SK-N-SH (cell line): ENCODE results near the gene LRATD1. TPM values are rescaled to one million over a fixed set of nuclear protein-coding genes. Genes with fewer than 3 reads are reported as not detected.

ENCODE experiments used
- CTCF ChIA-PET: fragments of 300-600, 350-600 bp; formaldehyde crosslinking; extraction: SDS; loops from one replicate; lab custom pipeline; 2021; lab: Yijun Ruan, JAX
- POLR2A ChIA-PET: fragments of 350-600 bp; sonication (Branson Sonifier 250); formaldehyde crosslinking; extraction: SDS; loops from one replicate; lab custom pipeline; 2020; ENCODE audit warnings: antibody characterized with exemption, inconsistent platforms; lab: Yijun Ruan, JAX
- DNase-seq: peaks from one replicate; pipeline ENCODE4 v3.0.0; 2012
- H2AFZ ChIP-seq: fragments of 200-600 bp; sonication (generic); 2 replicates; pipeline ENCODE4 v1.8.1; 2016; ENCODE audit warnings: antibody characterized with exemption, mild to moderate bottlenecking, low read depth
- H3F3A ChIP-seq: fragments of 200-600 bp; sonication (generic); replicated peaks from 2 replicates; pipeline ENCODE3; 2016; ENCODE audit warnings: antibody characterized with exemption, mild to moderate bottlenecking; ENCODE audit not compliant: insufficient read depth
- H3K27ac ChIP-seq, 2 experiments: fragments of 200-500 bp in 1 of 2; fragments of 200-600 bp in 1 of 2; sonication (Bioruptor generic) in 1 of 2; sonication (generic), shearing (Covaris generic) in 1 of 2; 2 replicates each; pipeline versions ENCODE4 v1.5.1 to v1.6.1; 2014 to 2016; ENCODE audit warnings: low read depth in 2 of 2, inconsistent platforms in 1 of 2, low read length in 1 of 2, mild to moderate bottlenecking in 1 of 2, mixed read lengths in 1 of 2
- H3K27me3 ChIP-seq: fragments of 200-600 bp; sonication (generic), shearing (Covaris generic); 2 replicates; pipeline ENCODE4 v1.6.1; 2016; ENCODE audit warnings: mixed run types; ENCODE audit not compliant: insufficient read depth
- H3K36me3 ChIP-seq, 2 experiments: fragments of 200-500 bp in 1 of 2; fragments of 200-600 bp in 1 of 2; sonication (Bioruptor generic) in 1 of 2; sonication (generic) in 1 of 2; replicated peaks in 1 of 2; 2 replicates each; pipeline versions ENCODE3 to v1.5.1; 2014 to 2016; ENCODE audit warnings: low read length in 1 of 2, mild to moderate bottlenecking in 1 of 2; ENCODE audit not compliant: insufficient read depth in 2 of 2, control insufficient read depth in 1 of 2
- H3K4me1 ChIP-seq, 2 experiments: fragments of 200-500 bp in 1 of 2; fragments of 200-600 bp in 1 of 2; sonication (Bioruptor generic) in 1 of 2; sonication (generic), shearing (Covaris generic) in 1 of 2; 2 replicates each; pipeline versions ENCODE4 v1.5.1 to v1.6.1; 2014 to 2016; ENCODE audit warnings: low read depth in 1 of 2, low read length in 1 of 2, mixed run types in 1 of 2; ENCODE audit not compliant: insufficient read depth in 2 of 2, control insufficient read depth in 1 of 2
- H3K4me2 ChIP-seq: fragments of 200-600 bp; sonication (generic), shearing (Covaris generic); 2 replicates; pipeline ENCODE4 v1.6.1; 2017; ENCODE audit warnings: mixed run types
- H3K4me3 ChIP-seq, 2 experiments: fragments of 200-500 bp in 1 of 2; fragments of 200-600 bp in 1 of 2; sonication (Bioruptor generic) in 1 of 2; sonication (generic), shearing (Covaris generic) in 1 of 2; 2 replicates each; pipeline versions ENCODE4 v1.5.1 to v1.8.1; 2014 to 2016; ENCODE audit warnings: low read depth in 2 of 2, inconsistent platforms in 1 of 2, low read length in 1 of 2, mild to moderate bottlenecking in 1 of 2, mixed read lengths in 1 of 2, moderate library complexity in 1 of 2
- H3K79me2 ChIP-seq: fragments of 200-600 bp; sonication (generic); 2 replicates; pipeline ENCODE4 v1.8.1; 2017; ENCODE audit warnings: mild to moderate bottlenecking; ENCODE audit not compliant: insufficient read depth
- H3K9ac ChIP-seq: fragments of 200-600 bp; sonication (generic); 2 replicates; pipeline ENCODE4 v1.6.1; 2017; ENCODE audit warnings: mixed run types
- H3K9me2 ChIP-seq: fragments of 200-600 bp; sonication (generic); 2 replicates; pipeline ENCODE4 v1.6.1; 2017; ENCODE audit warnings: mixed run types
- H3K9me3 ChIP-seq: fragments of 200-600 bp; sonication (generic); 2 replicates; pipeline ENCODE4 v1.6.1; 2017; ENCODE audit warnings: mixed run types, mild to moderate bottlenecking, moderate library complexity
- H4K20me1 ChIP-seq: fragments of 200-600 bp; sonication (generic); 2 replicates; pipeline ENCODE4 v1.6.1; 2017; ENCODE audit warnings: mild to moderate bottlenecking, mixed run types; ENCODE audit not compliant: insufficient read depth
- CHD2 ChIP-seq: fragments of 150-350 bp; IDR thresholded peaks from 2 replicates; pipeline ENCODE4 v1.6.1; 2018; ENCODE audit warnings: low read length; ENCODE audit not compliant: partially characterized antibody
- EP300 ChIP-seq, 2 experiments: IDR thresholded peaks; 2 replicates each; pipeline versions ENCODE4 v1.4.0 to v1.6.1; 2012; ENCODE audit warnings: borderline replicate concordance in 1 of 2, low read depth in 1 of 2, low read length in 1 of 2
- EZH2phosphoT487 ChIP-seq: fragments of 200-600 bp; sonication (generic); IDR thresholded peaks from 2 replicates; pipeline ENCODE4 v1.6.1; 2017; ENCODE audit warnings: low read depth, mixed run types, mild to moderate bottlenecking, antibody characterized with exemption, moderate library complexity, borderline replicate concordance
- FOSL2 ChIP-seq: IDR thresholded peaks from 2 replicates; pipeline ENCODE4 v1.4.0; 2012; ENCODE audit warnings: low read depth, mild to moderate bottlenecking, moderate library complexity, borderline replicate concordance
- JUND ChIP-seq: IDR thresholded peaks from 2 replicates; pipeline ENCODE4 v1.4.0; 2012
- MXI1 ChIP-seq: IDR thresholded peaks from 2 replicates; pipeline ENCODE4 v1.6.1; 2012; ENCODE audit warnings: mild to moderate bottlenecking, low read depth, low read length, improper control_type of control experiment
- NRF1 ChIP-seq: IDR thresholded peaks from 2 replicates; pipeline ENCODE4 v1.6.1; 2012; ENCODE audit warnings: low read depth, mild to moderate bottlenecking, low read length
- SIN3A ChIP-seq: IDR thresholded peaks from 2 replicates; pipeline ENCODE4 v1.6.1; 2012; ENCODE audit warnings: low read depth, mild to moderate bottlenecking, low read length, moderate library complexity, borderline replicate concordance
- TCF12 ChIP-seq: IDR thresholded peaks from 2 replicates; pipeline ENCODE4 v1.4.0; 2012
- USF2 ChIP-seq: fragments of 150-350 bp; IDR thresholded peaks from 2 replicates; pipeline ENCODE4 v1.6.1; 2017; ENCODE audit warnings: antibody characterized with exemption, low read length, low read depth, borderline replicate concordance
- WGBS: methylation state at CpG from one replicate; pipeline ENCODE4 v1.1.6; 2017; ENCODE audit warnings: low lambda C conversion rate; 5-methylcytosine and 5-hydroxymethylcytosine counted together
- polyA plus RNA-seq, 3 experiments: library from polyadenylated mRNA; depleted of rRNA; stranded (reverse); fragments of >200 nt; gene quantifications; 2 replicates each; pipeline ENCODE4 v1.2.3, GENCODE V29; 2012
- TF ChIP-seq, protein P1 (sequence below): IDR thresholded peaks from 2 replicates; pipeline ENCODE4; 2012
- TF ChIP-seq, protein P2 (sequence below): fragments of 150-350 bp; IDR thresholded peaks from 2 replicates; pipeline ENCODE4 v1.6.1; 2016; ENCODE audit warnings: mild to moderate bottlenecking, low read depth, low read length
- TF ChIP-seq, protein P3 (sequence below): fragments of 200-600 bp; sonication (generic); IDR thresholded peaks from 2 replicates; pipeline ENCODE4 v1.6.1; 2017; ENCODE audit warnings: antibody characterized with exemption, mild to moderate bottlenecking, moderate library complexity
- TF ChIP-seq, protein P4 (sequence below): IDR thresholded peaks from 2 replicates; pipeline ENCODE4 v1.6.1; 2012; ENCODE audit warnings: mild to moderate bottlenecking, low read depth, low read length, moderate library complexity
- TF ChIP-seq, protein P5 (sequence below): IDR thresholded peaks from 2 replicates; pipeline ENCODE4 v1.4.0; 2012; ENCODE audit warnings: low read depth

The LRATD1 gene
- polyA plus RNA-seq, 1 of the 3 experiments (the other 2 are of a cell fraction) = 0.84 TPM

DNA sequence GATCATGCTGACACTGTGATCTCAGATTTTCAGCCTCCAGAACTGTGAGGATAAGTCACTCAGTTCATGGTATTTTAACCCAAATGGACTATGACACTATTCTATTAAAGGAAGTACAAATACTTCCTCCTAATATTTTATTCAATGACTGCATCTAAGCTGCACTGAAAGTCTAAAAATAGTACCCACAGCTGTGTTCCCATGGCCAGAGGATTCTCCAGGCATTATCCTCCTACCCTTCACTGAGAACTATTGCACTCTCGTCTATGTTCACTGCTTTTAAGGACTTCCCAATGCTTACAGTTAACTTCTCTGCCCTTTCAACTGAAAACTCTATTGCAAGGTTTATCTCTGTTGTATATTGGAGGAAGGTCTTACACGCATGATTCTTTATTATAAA is 15.2 kb downstream of the LRATD1 start (continued):
- TF ChIP-seq NRF1 (no peak), EZH2phosphoT487 (no peak), JUND (no peak)

DNA sequence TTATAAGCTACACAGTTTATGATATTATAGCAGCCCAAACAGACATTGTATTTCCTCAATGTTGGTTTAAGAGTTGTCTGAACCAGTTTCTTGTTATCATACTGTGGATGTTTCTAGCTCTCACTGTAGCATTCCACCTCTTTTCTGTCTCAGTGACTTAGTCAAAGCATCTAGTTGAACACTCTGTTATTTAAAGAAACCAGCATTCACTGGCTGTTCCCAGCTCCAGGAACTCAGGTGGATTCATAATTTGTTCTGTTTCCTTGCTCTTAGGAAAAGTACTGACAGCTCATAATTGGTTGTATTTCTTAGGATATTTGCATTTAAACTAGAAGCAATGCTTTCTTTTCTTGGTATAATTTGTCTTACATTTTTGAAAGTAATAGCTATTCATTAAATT is 17.5 kb downstream of the LRATD1 start:
- no peak overlapping the region for H3K9ac ChIP-seq
- ChIA-PET POLR2A (no interaction called here), CTCF (interaction anchor here (0.9 to 5.7 kb wide), 3 partner anchors 16 to 105 kb away, joined by 3 to 31 read pairs (median 4); no protein-coding TSS in a partner anchor)
- DNase-seq = no peak
- H4K20me1 ChIP-seq = no peaks in the 10 kb centered on the region
- H3F3A ChIP-seq = no peaks in the 10 kb centered on the region
- H3K79me2 ChIP-seq = no peaks in the 10 kb centered on the region
- H3K4me1 ChIP-seq = no peaks in the 10 kb centered on the region
- H3K27me3 ChIP-seq = no peaks in the 10 kb centered on the region
- no peaks in the 10 kb centered on the region for H3K9me3 ChIP-seq
- no peaks in the 10 kb centered on the region for H3K36me3 ChIP-seq
- no peak for TF ChIP-seq CHD2
- TF ChIP-seq JUND = no peak
- no peak for TF ChIP-seq MXI1
- no peak for TF ChIP-seq TCF12
- TF ChIP-seq, protein P1, sequence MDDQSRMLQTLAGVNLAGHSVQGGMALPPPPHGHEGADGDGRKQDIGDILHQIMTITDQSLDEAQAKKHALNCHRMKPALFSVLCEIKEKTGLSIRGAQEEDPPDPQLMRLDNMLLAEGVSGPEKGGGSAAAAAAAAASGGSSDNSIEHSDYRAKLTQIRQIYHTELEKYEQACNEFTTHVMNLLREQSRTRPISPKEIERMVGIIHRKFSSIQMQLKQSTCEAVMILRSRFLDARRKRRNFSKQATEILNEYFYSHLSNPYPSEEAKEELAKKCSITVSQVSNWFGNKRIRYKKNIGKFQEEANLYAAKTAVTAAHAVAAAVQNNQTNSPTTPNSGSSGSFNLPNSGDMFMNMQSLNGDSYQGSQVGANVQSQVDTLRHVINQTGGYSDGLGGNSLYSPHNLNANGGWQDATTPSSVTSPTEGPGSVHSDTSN = no peak
- TF ChIP-seq, protein P2, sequence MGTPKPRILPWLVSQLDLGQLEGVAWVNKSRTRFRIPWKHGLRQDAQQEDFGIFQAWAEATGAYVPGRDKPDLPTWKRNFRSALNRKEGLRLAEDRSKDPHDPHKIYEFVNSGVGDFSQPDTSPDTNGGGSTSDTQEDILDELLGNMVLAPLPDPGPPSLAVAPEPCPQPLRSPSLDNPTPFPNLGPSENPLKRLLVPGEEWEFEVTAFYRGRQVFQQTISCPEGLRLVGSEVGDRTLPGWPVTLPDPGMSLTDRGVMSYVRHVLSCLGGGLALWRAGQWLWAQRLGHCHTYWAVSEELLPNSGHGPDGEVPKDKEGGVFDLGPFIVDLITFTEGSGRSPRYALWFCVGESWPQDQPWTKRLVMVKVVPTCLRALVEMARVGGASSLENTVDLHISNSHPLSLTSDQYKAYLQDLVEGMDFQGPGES = no peak
- no peak for TF ChIP-seq FOSL2
- TF ChIP-seq, protein P3, sequence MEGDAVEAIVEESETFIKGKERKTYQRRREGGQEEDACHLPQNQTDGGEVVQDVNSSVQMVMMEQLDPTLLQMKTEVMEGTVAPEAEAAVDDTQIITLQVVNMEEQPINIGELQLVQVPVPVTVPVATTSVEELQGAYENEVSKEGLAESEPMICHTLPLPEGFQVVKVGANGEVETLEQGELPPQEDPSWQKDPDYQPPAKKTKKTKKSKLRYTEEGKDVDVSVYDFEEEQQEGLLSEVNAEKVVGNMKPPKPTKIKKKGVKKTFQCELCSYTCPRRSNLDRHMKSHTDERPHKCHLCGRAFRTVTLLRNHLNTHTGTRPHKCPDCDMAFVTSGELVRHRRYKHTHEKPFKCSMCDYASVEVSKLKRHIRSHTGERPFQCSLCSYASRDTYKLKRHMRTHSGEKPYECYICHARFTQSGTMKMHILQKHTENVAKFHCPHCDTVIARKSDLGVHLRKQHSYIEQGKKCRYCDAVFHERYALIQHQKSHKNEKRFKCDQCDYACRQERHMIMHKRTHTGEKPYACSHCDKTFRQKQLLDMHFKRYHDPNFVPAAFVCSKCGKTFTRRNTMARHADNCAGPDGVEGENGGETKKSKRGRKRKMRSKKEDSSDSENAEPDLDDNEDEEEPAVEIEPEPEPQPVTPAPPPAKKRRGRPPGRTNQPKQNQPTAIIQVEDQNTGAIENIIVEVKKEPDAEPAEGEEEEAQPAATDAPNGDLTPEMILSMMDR = no peak
- no peak for TF ChIP-seq SIN3A
- H3K4me3 ChIP-seq = no peak overlapping the region
- no peak overlapping the region for H3K27ac ChIP-seq
- no peaks in the 10 kb centered on the region for H3K9me2 ChIP-seq
- H2AFZ ChIP-seq = no peak overlapping the region
- no peak overlapping the region for H3K4me2 ChIP-seq

DNA sequence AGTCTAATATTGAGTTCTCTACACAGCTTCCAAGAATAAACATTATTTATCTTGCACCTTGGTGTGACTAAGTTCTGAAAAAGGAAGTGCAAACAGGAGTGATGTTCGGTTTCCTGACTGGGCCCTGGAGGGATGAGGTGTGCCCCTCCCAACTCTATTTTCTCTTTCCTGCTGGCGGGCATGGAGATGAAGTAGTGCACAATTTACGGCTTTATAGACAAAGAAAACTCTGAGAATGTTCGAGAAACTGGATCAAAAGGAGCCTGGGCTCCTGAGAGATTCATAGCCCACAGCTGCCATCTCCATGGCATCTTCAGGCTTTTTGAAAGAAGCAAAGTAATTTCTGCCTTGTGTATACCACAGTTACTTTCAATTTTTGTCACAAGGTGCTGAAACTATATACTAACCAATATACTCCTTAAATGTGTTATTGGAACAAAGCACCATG is 22.3 kb downstream of the LRATD1 start:
- CTCF ChIA-PET = interaction anchor here (1.1 to 5.7 kb wide), 2 partner anchors 14 to 20 kb away, joined by 5 to 31 read pairs; no protein-coding TSS in a partner anchor
- TF ChIP-seq, protein P4, sequence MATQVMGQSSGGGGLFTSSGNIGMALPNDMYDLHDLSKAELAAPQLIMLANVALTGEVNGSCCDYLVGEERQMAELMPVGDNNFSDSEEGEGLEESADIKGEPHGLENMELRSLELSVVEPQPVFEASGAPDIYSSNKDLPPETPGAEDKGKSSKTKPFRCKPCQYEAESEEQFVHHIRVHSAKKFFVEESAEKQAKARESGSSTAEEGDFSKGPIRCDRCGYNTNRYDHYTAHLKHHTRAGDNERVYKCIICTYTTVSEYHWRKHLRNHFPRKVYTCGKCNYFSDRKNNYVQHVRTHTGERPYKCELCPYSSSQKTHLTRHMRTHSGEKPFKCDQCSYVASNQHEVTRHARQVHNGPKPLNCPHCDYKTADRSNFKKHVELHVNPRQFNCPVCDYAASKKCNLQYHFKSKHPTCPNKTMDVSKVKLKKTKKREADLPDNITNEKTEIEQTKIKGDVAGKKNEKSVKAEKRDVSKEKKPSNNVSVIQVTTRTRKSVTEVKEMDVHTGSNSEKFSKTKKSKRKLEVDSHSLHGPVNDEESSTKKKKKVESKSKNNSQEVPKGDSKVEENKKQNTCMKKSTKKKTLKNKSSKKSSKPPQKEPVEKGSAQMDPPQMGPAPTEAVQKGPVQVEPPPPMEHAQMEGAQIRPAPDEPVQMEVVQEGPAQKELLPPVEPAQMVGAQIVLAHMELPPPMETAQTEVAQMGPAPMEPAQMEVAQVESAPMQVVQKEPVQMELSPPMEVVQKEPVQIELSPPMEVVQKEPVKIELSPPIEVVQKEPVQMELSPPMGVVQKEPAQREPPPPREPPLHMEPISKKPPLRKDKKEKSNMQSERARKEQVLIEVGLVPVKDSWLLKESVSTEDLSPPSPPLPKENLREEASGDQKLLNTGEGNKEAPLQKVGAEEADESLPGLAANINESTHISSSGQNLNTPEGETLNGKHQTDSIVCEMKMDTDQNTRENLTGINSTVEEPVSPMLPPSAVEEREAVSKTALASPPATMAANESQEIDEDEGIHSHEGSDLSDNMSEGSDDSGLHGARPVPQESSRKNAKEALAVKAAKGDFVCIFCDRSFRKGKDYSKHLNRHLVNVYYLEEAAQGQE = no peak
- TF ChIP-seq, protein P5, sequence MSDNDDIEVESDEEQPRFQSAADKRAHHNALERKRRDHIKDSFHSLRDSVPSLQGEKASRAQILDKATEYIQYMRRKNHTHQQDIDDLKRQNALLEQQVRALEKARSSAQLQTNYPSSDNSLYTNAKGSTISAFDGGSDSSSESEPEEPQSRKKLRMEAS = no peak
- no peak for TF ChIP-seq FOSL2
- no peak for TF ChIP-seq USF2
- TF ChIP-seq EP300 (IDR thresholded peaks at IDR 0.05; ENCODE audit: borderline replicate concordance in 1 of 2, low read depth in 1 of 2, low read length in 1 of 2) = no peak
- POLR2A ChIA-PET = no interaction called here

More for the DNA sequence above, 22.3 kb downstream of the LRATD1 start:
- Histone ChIP-seq H3K27ac (no peak overlapping the region), H3K4me2 (no peak overlapping the region), H3K4me3 (no peak overlapping the region), H3K79me2 (no peaks in the 10 kb centered on the region), H4K20me1 (no peaks in the 10 kb centered on the region), H3K27me3 (no peaks in the 10 kb centered on the region), H3F3A (no peaks in the 10 kb centered on the region), H3K4me1 (no peaks in the 10 kb centered on the region; a peak in 1 of 4 replicates), H3K9me3 (no peaks in the 10 kb centered on the region), H2AFZ (no peak overlapping the region), H3K9ac (no peak overlapping the region), H3K9me2 (no peaks in the 10 kb centered on the region), H3K36me3 (no peaks in the 10 kb centered on the region)
- 44% methylated on average over 4 of the region's 4 CpGs for WGBS
- no peak for DNase-seq
